ENCODE data around the gene CSF2RB. TPM values are rescaled to one million over a fixed set of nuclear protein-coding genes. Genes with fewer than 3 reads are reported as not detected.

Gene CSF2RB
- polyA plus RNA-seq, 2 of the 4 experiments (the other 2 are of a cell fraction) = not detected

DNA sequence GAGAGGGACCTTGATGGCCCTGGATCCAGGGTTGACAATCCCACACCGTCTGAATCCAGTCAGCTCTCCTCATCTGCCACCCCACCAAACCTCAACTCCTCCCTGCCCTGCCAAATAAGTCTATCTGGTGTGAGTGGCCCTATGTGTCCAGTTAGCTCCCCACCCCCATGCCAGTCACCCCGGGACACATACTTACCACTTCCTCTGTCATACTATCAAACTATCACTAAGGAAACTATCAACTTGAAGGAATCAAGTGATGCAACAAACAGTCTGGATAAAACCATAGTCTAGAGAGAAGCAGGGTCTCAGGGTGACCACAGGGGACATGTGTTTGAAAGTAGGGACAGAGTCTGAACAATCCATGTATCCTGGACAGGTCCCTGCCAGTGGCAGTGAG is 13.2 kb upstream of the CSF2RB start:
- no peak overlapping the region for H3K4me3 ChIP-seq
- FAIRE-seq (no peak), DNase-seq (ENCODE audit: low read depth in 1 of 2, low spot score in 1 of 2) (no peak), ATAC-seq (no peak)
- ChIA-PET POLR2A (no interaction called here), CTCF (no interaction called here)
- no peaks in the 10 kb centered on the region for H3K9me3 ChIP-seq
- no peak for TF ChIP-seq EHMT2 (IDR thresholded peaks at IDR 0.05; ENCODE audit: low read depth)
- no peak for TF ChIP-seq CBX8 (IDR thresholded peaks at IDR 0.05)
- TF ChIP-seq NFE2L2 (conservative IDR thresholded peaks at IDR 0.05; ENCODE audit: low read length) = no peak
- 22% methylated on average over 2 of the region's 2 CpGs for WGBS (ENCODE audit: missing lambda C conversion rate)
- H3K27ac ChIP-seq = no peak overlapping the region
- H3K4me2 ChIP-seq = no peak overlapping the region
- H3K4me1 ChIP-seq = no peaks in the 10 kb centered on the region

DNA sequence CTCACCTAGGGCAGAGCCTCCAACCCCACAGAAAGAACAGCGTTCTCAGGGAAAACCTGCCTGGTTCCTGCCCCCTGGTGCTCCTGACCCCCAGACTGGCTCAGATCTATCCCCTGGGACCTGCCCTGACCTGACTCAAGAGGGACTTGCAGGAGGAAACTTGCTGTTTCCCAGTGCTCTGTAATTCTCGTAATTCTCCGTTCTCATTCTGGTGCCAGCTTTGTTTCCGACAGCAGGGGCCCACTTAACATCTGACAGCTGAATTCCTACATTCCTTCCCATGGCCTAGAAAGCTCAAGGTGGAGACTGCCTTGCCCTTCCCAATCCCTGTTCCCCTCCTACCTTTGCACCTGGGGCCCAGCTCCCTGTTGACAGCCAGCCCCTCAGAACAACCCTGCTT is 12.5 kb upstream of the CSF2RB start:
- POLR2A ChIA-PET = no interaction called here
- ATAC-seq (no peak), DNase-seq (ENCODE audit: low read depth in 1 of 2, low spot score in 1 of 2) (no peak), FAIRE-seq (no peak)
- CTCF ChIA-PET = no interaction called here
- TF ChIP-seq CEBPB (IDR thresholded peaks at IDR 0.05) = no peak
- TF ChIP-seq, protein P1, sequence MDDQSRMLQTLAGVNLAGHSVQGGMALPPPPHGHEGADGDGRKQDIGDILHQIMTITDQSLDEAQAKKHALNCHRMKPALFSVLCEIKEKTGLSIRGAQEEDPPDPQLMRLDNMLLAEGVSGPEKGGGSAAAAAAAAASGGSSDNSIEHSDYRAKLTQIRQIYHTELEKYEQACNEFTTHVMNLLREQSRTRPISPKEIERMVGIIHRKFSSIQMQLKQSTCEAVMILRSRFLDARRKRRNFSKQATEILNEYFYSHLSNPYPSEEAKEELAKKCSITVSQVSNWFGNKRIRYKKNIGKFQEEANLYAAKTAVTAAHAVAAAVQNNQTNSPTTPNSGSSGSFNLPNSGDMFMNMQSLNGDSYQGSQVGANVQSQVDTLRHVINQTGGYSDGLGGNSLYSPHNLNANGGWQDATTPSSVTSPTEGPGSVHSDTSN (IDR thresholded peaks at IDR 0.05) = no peak
- TF ChIP-seq, protein P2, sequence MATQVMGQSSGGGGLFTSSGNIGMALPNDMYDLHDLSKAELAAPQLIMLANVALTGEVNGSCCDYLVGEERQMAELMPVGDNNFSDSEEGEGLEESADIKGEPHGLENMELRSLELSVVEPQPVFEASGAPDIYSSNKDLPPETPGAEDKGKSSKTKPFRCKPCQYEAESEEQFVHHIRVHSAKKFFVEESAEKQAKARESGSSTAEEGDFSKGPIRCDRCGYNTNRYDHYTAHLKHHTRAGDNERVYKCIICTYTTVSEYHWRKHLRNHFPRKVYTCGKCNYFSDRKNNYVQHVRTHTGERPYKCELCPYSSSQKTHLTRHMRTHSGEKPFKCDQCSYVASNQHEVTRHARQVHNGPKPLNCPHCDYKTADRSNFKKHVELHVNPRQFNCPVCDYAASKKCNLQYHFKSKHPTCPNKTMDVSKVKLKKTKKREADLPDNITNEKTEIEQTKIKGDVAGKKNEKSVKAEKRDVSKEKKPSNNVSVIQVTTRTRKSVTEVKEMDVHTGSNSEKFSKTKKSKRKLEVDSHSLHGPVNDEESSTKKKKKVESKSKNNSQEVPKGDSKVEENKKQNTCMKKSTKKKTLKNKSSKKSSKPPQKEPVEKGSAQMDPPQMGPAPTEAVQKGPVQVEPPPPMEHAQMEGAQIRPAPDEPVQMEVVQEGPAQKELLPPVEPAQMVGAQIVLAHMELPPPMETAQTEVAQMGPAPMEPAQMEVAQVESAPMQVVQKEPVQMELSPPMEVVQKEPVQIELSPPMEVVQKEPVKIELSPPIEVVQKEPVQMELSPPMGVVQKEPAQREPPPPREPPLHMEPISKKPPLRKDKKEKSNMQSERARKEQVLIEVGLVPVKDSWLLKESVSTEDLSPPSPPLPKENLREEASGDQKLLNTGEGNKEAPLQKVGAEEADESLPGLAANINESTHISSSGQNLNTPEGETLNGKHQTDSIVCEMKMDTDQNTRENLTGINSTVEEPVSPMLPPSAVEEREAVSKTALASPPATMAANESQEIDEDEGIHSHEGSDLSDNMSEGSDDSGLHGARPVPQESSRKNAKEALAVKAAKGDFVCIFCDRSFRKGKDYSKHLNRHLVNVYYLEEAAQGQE (IDR thresholded peaks at IDR 0.05) = no peak
- Histone ChIP-seq H3K4me1 (no peaks in the 10 kb centered on the region), H3K4me2 (no peak overlapping the region), H3K4me3 (no peak overlapping the region), H3K9me3 (no peaks in the 10 kb centered on the region), H3K27ac (no peak overlapping the region)
- WGBS (ENCODE audit: missing lambda C conversion rate) = 89% methylated on average over 4 of the region's 4 CpGs

DNA sequence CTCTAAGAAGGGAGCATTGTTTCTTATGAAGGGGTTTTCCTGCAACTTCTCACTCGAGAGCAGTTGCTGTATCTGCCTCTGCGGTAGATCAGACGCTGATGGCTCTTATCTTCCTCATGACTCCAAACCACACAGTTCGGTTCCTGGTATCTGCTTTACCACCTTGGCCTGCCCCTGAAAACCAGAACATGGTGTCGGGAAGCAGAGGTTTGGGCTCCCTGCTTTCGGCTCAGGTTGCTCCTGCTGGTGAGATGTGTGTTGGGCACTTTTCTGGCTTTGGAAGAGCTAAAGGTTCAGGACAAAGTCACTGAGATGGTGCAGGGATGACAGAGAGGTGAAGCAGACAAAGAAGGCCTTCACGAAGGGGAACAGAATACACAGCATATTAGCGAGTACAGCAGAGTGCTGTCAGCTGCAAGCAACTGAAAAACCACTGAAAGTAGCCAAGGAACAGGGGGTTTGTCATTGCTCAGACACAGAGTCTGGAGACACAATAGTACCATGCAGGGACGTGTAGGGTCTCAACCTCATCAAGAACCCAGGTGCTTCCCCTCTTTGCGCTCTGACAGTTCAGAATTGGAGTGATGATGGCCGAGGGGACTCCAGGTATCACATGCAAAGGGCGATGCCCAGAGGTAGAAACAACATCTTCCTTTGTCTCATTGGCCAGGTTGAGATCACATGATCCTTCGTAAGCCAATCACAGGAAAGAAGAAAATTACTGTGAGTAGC is 11.9 kb upstream of the CSF2RB start:
- FAIRE-seq = no peak
- CTCF ChIA-PET = interaction anchor here (1.4 kb wide), 1 partner anchor 45 kb away, joined by 5 read pairs; no protein-coding TSS in a partner anchor
- no peak for ATAC-seq

DNA sequence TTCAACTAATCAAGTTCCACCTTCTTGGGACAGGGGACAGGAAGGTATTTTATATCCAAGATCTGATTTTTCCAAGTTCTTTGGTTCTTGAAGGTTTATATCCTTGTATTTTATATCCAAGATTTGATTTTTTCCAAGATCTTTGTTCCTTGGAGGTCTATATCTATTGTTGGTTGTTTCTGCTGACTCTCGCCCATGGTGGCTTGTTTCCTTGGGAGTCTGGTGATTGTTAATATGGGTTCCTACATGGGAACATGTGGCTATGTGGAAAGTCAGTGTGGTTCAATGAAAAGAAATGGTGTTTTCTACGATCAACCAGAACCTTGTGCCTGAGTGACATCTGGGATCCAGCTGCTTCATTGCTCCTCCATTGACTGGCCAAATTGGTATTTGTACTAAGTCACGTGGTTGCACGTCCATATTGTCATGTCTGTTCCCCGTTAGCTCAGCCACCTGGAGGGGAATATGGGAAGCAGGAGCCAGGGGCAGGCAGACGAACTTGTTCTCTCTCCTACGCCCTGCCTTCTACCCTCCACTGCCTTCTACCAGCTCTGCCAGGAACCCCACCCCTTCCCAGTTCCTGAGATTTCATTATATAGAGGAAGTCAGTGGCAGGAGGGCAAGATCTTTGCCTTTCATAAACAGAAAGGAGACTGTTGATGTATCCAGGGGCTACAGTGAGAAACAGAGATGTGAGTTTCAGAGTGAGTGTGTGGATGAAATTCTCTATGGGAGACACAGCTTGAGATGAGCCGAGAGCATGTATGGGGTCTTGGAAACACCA is 11.1 kb upstream of the CSF2RB start:
- ChIA-PET POLR2A (no interaction called here), CTCF (interaction anchor here (1.4 kb wide), 1 partner anchor 46 kb away, joined by 5 read pairs; no protein-coding TSS in a partner anchor)
- Histone ChIP-seq H3K9me3 (no peaks in the 10 kb centered on the region), H3K4me1 (no peaks in the 10 kb centered on the region), H3K27ac (no peak overlapping the region), H3K4me2 (no peak overlapping the region), H3K4me3 (no peak overlapping the region)
- ATAC-seq (no peak), DNase-seq (ENCODE audit: low read depth in 1 of 2, low spot score in 1 of 2) (no peak), FAIRE-seq (no peak)
- 20% methylated on average over 8 of the region's 8 CpGs for WGBS (ENCODE audit: missing lambda C conversion rate)
- TF ChIP-seq JUNB (IDR thresholded peaks at IDR 0.05) (no peak), JUN (IDR thresholded peaks at IDR 0.05) (no peak), CHD2 (IDR thresholded peaks at IDR 0.05; ENCODE audit: low read length, partially characterized antibody) (no peak), EP300 (IDR thresholded peaks at IDR 0.05) (no peak), CBX2 (IDR thresholded peaks at IDR 0.05; ENCODE audit: borderline replicate concordance, low read depth) (no peak), TFCP2L1 (CRISPR knock-in tag; IDR thresholded peaks at IDR 0.05) (no peak), RAD21 (conservative IDR thresholded peaks at IDR 0.05 in 1 of 2, IDR thresholded peaks at IDR 0.05 in 1 of 2) (no peak), PHF8 (IDR thresholded peaks at IDR 0.05; ENCODE audit: borderline replicate concordance, low read depth) (no peak), FOSL2 (IDR thresholded peaks at IDR 0.05) (no peak), FOSL2 (CRISPR knock-in tag; IDR thresholded peaks at IDR 0.05) (no peak), RCOR1 (IDR thresholded peaks at IDR 0.05; ENCODE audit: low read depth, low read length) (no peak), MAFK (IDR thresholded peaks at IDR 0.05; ENCODE audit: partially characterized antibody) (no peak), HOXA7 (CRISPR knock-in tag; IDR thresholded peaks at IDR 0.05) (no peak)
- TF ChIP-seq, protein P3, sequence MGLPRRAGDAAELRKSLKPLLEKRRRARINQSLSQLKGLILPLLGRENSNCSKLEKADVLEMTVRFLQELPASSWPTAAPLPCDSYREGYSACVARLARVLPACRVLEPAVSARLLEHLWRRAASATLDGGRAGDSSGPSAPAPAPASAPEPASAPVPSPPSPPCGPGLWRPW (IDR thresholded peaks at IDR 0.05) = no peak
- TF ChIP-seq, protein P4, sequence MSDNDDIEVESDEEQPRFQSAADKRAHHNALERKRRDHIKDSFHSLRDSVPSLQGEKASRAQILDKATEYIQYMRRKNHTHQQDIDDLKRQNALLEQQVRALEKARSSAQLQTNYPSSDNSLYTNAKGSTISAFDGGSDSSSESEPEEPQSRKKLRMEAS (IDR thresholded peaks at IDR 0.05) = no peak

More for the DNA sequence above, 11.9 kb upstream of the CSF2RB start:
- no peak overlapping the region for H3K4me3 ChIP-seq
- H3K4me2 ChIP-seq = no peak overlapping the region
- TF ChIP-seq, protein P3 (IDR thresholded peaks at IDR 0.05) = no peak
- TF ChIP-seq CHD4 (IDR thresholded peaks at IDR 0.05; ENCODE audit: borderline replicate concordance) = no peak
- TF ChIP-seq, protein P5, sequence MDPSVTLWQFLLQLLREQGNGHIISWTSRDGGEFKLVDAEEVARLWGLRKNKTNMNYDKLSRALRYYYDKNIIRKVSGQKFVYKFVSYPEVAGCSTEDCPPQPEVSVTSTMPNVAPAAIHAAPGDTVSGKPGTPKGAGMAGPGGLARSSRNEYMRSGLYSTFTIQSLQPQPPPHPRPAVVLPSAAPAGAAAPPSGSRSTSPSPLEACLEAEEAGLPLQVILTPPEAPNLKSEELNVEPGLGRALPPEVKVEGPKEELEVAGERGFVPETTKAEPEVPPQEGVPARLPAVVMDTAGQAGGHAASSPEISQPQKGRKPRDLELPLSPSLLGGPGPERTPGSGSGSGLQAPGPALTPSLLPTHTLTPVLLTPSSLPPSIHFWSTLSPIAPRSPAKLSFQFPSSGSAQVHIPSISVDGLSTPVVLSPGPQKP (IDR thresholded peaks at IDR 0.05; ENCODE audit: low read depth, low read length) = no peak
- H3K27ac ChIP-seq = no peak overlapping the region
- POLR2A ChIA-PET = no interaction called here
- no peaks in the 10 kb centered on the region for H3K4me1 ChIP-seq
- WGBS (ENCODE audit: missing lambda C conversion rate) = 45% methylated on average over 13 of the region's 13 CpGs
- no peaks in the 10 kb centered on the region for H3K9me3 ChIP-seq
- DNase-seq (ENCODE audit: low read depth in 1 of 2, low spot score in 1 of 2) = no peak
